C4-2B (cell line): ENCODE results near the gene AMMECR1.

Experiments used
- ZFX ChIP-seq: fragments of 450-650 bp; IDR thresholded peaks from 2 replicates; pipeline ENCODE4 v1.6.1; 2017
- TF ChIP-seq, protein P1 (sequence below): fragments of 450-650 bp; conservative IDR thresholded peaks from 2 replicates; pipeline ENCODE4 v1.5.1; 2017; ENCODE audit warnings: mild to moderate bottlenecking

DNA sequence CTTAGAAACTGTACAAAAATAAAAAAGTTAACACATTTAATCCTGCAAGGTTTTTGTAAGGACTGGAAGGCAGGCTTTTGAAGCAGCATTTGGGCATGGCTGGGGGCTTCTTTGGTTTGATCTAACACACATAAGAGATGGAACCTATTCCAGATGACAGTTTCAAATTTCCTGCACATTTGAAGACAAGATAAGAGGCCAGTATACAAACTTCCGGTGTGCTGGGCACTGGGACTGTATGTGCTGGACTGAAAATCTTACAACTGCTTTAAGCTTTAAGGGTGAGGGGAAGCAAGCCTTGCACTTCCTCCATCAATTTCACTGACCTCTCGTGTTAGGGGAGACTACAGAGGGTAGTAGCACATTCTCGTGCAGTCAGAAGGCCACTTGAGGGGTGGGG is 122.9 kb downstream of the AMMECR1 start:
- TF ChIP-seq, protein P1, sequence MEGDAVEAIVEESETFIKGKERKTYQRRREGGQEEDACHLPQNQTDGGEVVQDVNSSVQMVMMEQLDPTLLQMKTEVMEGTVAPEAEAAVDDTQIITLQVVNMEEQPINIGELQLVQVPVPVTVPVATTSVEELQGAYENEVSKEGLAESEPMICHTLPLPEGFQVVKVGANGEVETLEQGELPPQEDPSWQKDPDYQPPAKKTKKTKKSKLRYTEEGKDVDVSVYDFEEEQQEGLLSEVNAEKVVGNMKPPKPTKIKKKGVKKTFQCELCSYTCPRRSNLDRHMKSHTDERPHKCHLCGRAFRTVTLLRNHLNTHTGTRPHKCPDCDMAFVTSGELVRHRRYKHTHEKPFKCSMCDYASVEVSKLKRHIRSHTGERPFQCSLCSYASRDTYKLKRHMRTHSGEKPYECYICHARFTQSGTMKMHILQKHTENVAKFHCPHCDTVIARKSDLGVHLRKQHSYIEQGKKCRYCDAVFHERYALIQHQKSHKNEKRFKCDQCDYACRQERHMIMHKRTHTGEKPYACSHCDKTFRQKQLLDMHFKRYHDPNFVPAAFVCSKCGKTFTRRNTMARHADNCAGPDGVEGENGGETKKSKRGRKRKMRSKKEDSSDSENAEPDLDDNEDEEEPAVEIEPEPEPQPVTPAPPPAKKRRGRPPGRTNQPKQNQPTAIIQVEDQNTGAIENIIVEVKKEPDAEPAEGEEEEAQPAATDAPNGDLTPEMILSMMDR: no peak
- TF ChIP-seq ZFX: no peak
